OCI-LY1 (cell line): ENCODE results near the gene SEPTIN10.

Experiments
- H2AFZ ChIP-seq: fragments of 200-600 bp; sonication (generic), shearing (Covaris generic); 2 replicates; pipeline ENCODE4 v1.6.0; 2014; ENCODE audit warnings: antibody characterized with exemption, mild to moderate bottlenecking, low read length
- H3F3A ChIP-seq: fragments of 200-600 bp; sonication (generic), shearing (Covaris generic); 2 replicates; pipeline ENCODE4 v1.6.0; 2014; ENCODE audit warnings: mild to moderate bottlenecking, antibody characterized with exemption, low read length, moderate library complexity; ENCODE audit not compliant: insufficient read depth
- H3K27ac ChIP-seq: fragments of 200-600 bp; sonication (generic); 2 replicates; pipeline ENCODE4 v1.5.1; 2014; ENCODE audit warnings: low read length, mixed run types, mild to moderate bottlenecking, low read depth; ENCODE audit not compliant: poor library complexity, severe bottlenecking
- H3K27me3 ChIP-seq: fragments of 200-600 bp; sonication (generic); 2 replicates; pipeline ENCODE4 v1.6.0; 2014; ENCODE audit warnings: antibody characterized with exemption, mild to moderate bottlenecking, low read length, moderate library complexity; ENCODE audit not compliant: insufficient read depth
- H3K36me3 ChIP-seq: fragments of 200-600 bp; sonication (generic); 2 replicates; pipeline ENCODE4 v1.6.1; 2014; ENCODE audit warnings: mild to moderate bottlenecking, antibody characterized with exemption, low read length, moderate library complexity, mixed read lengths; ENCODE audit not compliant: insufficient read depth
- H3K4me1 ChIP-seq: fragments of 200-600 bp; sonication (generic); 2 replicates; pipeline ENCODE4 v1.5.1; 2014; ENCODE audit warnings: mild to moderate bottlenecking, low read length, moderate library complexity; ENCODE audit not compliant: insufficient read depth, severe bottlenecking
- H3K4me2 ChIP-seq: fragments of 200-600 bp; sonication (generic), shearing (Covaris generic); 2 replicates; pipeline ENCODE4 v1.6.1; 2014; ENCODE audit warnings: low read length
- H3K4me3 ChIP-seq: fragments of 200-600 bp; sonication (generic); 2 replicates; pipeline ENCODE4 v1.5.1; 2014; ENCODE audit warnings: low read length, low read depth, mild to moderate bottlenecking, mixed read lengths; ENCODE audit not compliant: poor library complexity, severe bottlenecking
- H3K79me2 ChIP-seq: fragments of 200-600 bp; shearing (Covaris generic); 2 replicates; pipeline ENCODE4 v1.6.1; 2016; ENCODE audit warnings: mixed run types, low read length, mixed read lengths; ENCODE audit not compliant: insufficient read depth
- H3K9ac ChIP-seq: fragments of 200-600 bp; sonication (generic), shearing (Covaris generic); 2 replicates; pipeline ENCODE4 v1.6.1; 2014; ENCODE audit warnings: mild to moderate bottlenecking, low read length, mixed read lengths
- H3K9me2 ChIP-seq: fragments of 200-600 bp; sonication (generic), shearing (Covaris generic); 2 replicates; pipeline ENCODE4 v1.6.1; 2014; ENCODE audit warnings: low read depth, mild to moderate bottlenecking, low read length, mixed read lengths
- H3K9me3 ChIP-seq: fragments of 200-600 bp; shearing (Covaris generic); 2 replicates; pipeline ENCODE4 v1.6.1; 2014; ENCODE audit warnings: low read length, mixed read lengths
- H4K20me1 ChIP-seq: fragments of 200-600 bp; sonication (generic), shearing (Covaris generic); 2 replicates; pipeline ENCODE4 v1.6.0; 2016; ENCODE audit warnings: mild to moderate bottlenecking, low read length; ENCODE audit not compliant: insufficient read depth
- EZH2 ChIP-seq: fragments of 200-600 bp; sonication (generic), shearing (Covaris generic); IDR thresholded peaks from 2 replicates; pipeline ENCODE4 v1.8.0; 2017; ENCODE audit warnings: borderline replicate concordance, mixed run types, mild to moderate bottlenecking, antibody characterized with exemption, low read length, moderate library complexity, mixed read lengths
- TF ChIP-seq, protein P1 (sequence below): fragments of 200-600 bp; sonication (generic), shearing (Covaris generic); IDR thresholded peaks from 2 replicates; pipeline ENCODE4 v1.5.1; 2017; ENCODE audit warnings: mild to moderate bottlenecking, antibody characterized with exemption, low read length, moderate library complexity, mixed read lengths

The SEPTIN10 gene

DNA sequence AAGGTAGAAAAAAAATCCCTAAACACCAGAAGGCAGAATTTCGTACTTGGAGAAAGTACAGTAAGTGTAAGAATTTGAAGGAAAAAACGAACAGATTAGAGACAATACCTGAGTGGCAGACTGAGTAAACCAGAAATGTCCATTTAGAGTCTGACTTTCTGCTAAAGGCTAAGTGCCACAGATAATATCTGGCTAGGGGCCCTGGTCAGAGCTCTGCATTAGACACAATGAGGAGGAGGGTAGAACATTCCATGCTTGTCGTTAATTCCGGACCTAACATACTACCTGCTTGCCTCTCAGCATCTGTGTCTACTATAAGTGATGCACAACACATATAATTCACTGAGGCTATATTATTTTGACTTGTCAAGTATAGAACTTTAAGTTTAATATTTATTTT lies 18.1 kb downstream of the SEPTIN10 start:
- Histone ChIP-seq H3K4me2 (no peak overlapping the region), H3K79me2 (no peaks in the 10 kb centered on the region), H3K9me3 (no peaks in the 10 kb centered on the region), H2AFZ (no peak overlapping the region), H3K27me3 (no peaks in the 10 kb centered on the region), H3K9ac (no peak overlapping the region), H4K20me1 (no peaks in the 10 kb centered on the region), H3K9me2 (no peaks in the 10 kb centered on the region), H3K36me3 (no peaks in the 10 kb centered on the region), H3K4me1 (no peaks in the 10 kb centered on the region), H3K27ac (no peak overlapping the region), H3F3A (no peaks in the 10 kb centered on the region), H3K4me3 (no peak overlapping the region)
- TF ChIP-seq, protein P1, sequence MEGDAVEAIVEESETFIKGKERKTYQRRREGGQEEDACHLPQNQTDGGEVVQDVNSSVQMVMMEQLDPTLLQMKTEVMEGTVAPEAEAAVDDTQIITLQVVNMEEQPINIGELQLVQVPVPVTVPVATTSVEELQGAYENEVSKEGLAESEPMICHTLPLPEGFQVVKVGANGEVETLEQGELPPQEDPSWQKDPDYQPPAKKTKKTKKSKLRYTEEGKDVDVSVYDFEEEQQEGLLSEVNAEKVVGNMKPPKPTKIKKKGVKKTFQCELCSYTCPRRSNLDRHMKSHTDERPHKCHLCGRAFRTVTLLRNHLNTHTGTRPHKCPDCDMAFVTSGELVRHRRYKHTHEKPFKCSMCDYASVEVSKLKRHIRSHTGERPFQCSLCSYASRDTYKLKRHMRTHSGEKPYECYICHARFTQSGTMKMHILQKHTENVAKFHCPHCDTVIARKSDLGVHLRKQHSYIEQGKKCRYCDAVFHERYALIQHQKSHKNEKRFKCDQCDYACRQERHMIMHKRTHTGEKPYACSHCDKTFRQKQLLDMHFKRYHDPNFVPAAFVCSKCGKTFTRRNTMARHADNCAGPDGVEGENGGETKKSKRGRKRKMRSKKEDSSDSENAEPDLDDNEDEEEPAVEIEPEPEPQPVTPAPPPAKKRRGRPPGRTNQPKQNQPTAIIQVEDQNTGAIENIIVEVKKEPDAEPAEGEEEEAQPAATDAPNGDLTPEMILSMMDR = no peak
- no peak for TF ChIP-seq EZH2

DNA sequence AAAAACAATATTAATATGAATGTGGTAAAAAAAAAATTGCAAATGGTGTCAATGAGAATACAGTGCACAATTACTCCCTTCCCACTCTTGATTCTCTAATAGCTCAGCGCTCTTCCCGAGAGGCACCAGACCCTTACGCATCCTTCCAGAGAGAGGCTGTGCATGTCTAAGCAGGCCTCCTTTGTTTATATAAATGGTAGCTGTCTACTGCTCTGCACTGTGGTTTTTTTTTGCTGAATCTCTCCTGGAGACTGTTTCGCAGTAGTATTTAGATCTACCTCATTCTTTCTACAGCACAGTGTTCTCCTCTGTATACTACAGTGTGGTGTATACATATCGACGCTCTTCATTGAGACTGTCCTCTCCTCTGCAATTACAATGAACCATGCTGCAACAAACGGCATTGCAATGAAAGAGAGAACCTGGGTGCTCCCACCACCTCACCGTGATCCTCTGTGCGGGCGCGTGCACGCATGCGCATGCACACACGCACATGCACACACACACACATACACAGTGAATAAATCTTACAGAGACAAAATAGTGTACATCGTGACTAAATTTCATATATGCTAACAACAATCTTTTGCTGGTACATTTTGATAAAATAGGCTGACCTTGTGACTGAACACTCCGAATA lies 19.4 kb downstream of the SEPTIN10 start:
- Histone ChIP-seq H3K9me2 (no peaks in the 10 kb centered on the region), H3K27ac (no peak overlapping the region), H3K9ac (no peak overlapping the region), H3F3A (no peaks in the 10 kb centered on the region), H4K20me1 (no peaks in the 10 kb centered on the region), H3K79me2 (no peaks in the 10 kb centered on the region), H3K4me1 (no peaks in the 10 kb centered on the region), H3K9me3 (no peaks in the 10 kb centered on the region), H3K36me3 (no peaks in the 10 kb centered on the region), H3K4me3 (no peak overlapping the region), H3K4me2 (no peak overlapping the region), H2AFZ (no peak overlapping the region), H3K27me3 (no peaks in the 10 kb centered on the region)
- no peak for TF ChIP-seq EZH2
- TF ChIP-seq, protein P1 = no peak

DNA sequence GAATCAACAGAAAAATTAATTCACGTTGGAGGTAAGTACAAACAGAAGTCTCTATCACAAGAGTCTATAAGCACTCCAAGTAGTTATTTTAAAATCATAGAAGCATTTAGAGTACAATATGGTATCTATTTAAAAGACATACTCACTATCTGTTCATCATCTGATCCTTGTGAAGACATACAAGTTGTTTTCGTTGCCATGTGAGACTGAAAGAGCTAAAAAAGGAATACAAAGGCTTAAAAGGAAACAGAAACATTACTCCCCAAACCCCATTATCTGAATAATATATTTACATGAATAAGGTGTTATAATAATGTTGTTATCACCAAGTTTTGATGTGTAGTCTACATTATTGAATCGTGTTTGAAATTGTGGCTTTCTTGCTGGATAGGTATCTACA lies 20.9 kb downstream of the SEPTIN10 start:
- no peak overlapping the region for H2AFZ ChIP-seq
- TF ChIP-seq, protein P1 = no peak
- no peak for TF ChIP-seq EZH2
- H3K79me2 ChIP-seq = no peaks in the 10 kb centered on the region
- no peak overlapping the region for H3K27ac ChIP-seq
- H3K36me3 ChIP-seq = no peaks in the 10 kb centered on the region
- H3K9me3 ChIP-seq = no peaks in the 10 kb centered on the region
- no peak overlapping the region for H3K4me2 ChIP-seq
- no peaks in the 10 kb centered on the region for H3K27me3 ChIP-seq
- H3K4me3 ChIP-seq = no peak overlapping the region
- no peaks in the 10 kb centered on the region for H4K20me1 ChIP-seq
- no peaks in the 10 kb centered on the region for H3K4me1 ChIP-seq
- no peaks in the 10 kb centered on the region for H3K9me2 ChIP-seq
- no peak overlapping the region for H3K9ac ChIP-seq
- H3F3A ChIP-seq = no peaks in the 10 kb centered on the region
